Fibroblast of pulmonary artery (primary cell): ENCODE results near the gene KRT40.

Experiments
- DNase-seq: peaks from one replicate; pipeline ENCODE4 v3.0.0-alpha.2; 2010; ENCODE audit warnings: low read depth
- H3K4me3 ChIP-seq: replicated peaks from 2 replicates; pipeline ENCODE4 v1.5.1; 2011; ENCODE audit warnings: low read depth, mild to moderate bottlenecking, control low read depth, low read length, moderate library complexity
- CTCF ChIP-seq: IDR thresholded peaks from 2 replicates; pipeline ENCODE4 v1.5.1; 2011; ENCODE audit warnings: mild to moderate bottlenecking, control low read depth, low read length, inconsistent platforms; ENCODE audit errors: missing control alignments

KRT40 gene

GRCh38 chr17:40949418-40949817 lies 34.7 kb downstream of the KRT40 start:
- no peak for DNase-seq
- TF ChIP-seq CTCF, result no peak
- H3K4me3 ChIP-seq, result no peak overlapping the region

GRCh38 chr17:40947929-40948328 lies 36.2 kb downstream of the KRT40 start:
- no peak for TF ChIP-seq CTCF
- no peak overlapping the region for H3K4me3 ChIP-seq
- no peak for DNase-seq

- TF ChIP-seq CTCF, result no peak
- no peak for DNase-seq
These were observed 38.7 kb downstream of the KRT40 start for GRCh38 chr17:40945414-40945813.

GRCh38 chr17:40944531-40944930 lies 39.6 kb downstream of the KRT40 start:
- TF ChIP-seq CTCF, result no peak
- H3K4me3 ChIP-seq, result no peak overlapping the region
- DNase-seq, result no peak

More at GRCh38 chr17:40945414-40945813, 38.7 kb downstream of the KRT40 start:
- no peak overlapping the region for H3K4me3 ChIP-seq

GRCh38 chr17:40942553-40942952 lies 41.6 kb downstream of the KRT40 start:
- TF ChIP-seq CTCF, result no peak

GRCh38 chr17:40940266-40940665 lies 43.9 kb downstream of the KRT40 start:
- TF ChIP-seq CTCF, result no peak
- no peak overlapping the region for H3K4me3 ChIP-seq
- no peak for DNase-seq

More at GRCh38 chr17:40942553-40942952, 41.6 kb downstream of the KRT40 start:
- no peak for DNase-seq
- H3K4me3 ChIP-seq, result no peak overlapping the region

GRCh38 chr17:40938981-40939380 lies 45.1 kb downstream of the KRT40 start:
- no peak for TF ChIP-seq CTCF
- DNase-seq, result no peak
- H3K4me3 ChIP-seq, result no peak overlapping the region
